Suppressor macrophage (primary cell): ENCODE data around the gene ARL15.

Source experiments
- DNase-seq, 4 experiments: peaks; one replicate each; pipeline ENCODE4 v3.0.0-alpha.2; 2020 to 2022

The ARL15 gene

DNA sequence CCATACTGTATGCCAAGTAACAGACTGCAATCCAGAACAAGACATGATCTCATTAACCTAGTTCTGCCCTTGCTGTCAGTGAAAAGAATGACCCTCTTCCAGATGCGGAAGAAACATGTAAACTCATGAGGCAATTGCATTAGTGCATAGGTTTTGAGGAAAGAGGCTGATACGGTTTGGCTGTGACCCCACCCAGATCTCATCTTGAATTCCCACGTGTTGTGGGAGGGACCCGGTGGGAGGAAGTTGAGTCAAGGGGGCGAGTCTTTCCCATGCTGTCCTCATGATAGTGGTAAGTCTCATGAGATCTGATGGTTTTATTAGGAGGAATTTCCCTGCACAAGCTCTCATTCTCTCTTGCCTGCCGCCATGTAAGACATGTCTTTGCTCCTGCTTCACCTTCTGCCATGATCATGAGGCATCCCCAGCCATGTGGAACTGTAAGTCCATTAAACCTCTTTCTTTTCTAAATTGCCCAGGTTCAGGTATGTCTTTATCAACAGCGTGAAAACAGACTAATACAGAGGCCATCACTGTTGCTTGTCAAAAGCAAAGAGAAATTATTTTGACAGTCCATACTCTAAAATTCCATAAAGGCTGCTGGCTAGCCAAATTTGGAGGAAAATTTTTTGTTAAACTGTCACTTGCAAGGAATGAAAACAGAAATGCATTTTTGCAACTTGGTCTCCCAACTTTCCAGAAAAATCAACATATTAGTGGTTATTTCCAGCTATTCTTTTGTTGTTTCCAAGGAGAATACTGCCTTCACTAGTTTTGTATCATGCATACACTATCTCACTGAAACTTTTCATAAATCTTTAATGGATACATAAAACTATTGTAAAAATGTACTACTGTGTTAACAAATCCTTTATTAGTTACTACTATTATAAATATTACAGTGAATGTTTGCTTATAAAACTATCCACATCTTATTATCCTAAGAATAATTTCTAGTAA is 3.2 kb upstream of the ARL15 start:
- DNase-seq, result peak; percentile 55 to 79 (median 72)

DNA sequence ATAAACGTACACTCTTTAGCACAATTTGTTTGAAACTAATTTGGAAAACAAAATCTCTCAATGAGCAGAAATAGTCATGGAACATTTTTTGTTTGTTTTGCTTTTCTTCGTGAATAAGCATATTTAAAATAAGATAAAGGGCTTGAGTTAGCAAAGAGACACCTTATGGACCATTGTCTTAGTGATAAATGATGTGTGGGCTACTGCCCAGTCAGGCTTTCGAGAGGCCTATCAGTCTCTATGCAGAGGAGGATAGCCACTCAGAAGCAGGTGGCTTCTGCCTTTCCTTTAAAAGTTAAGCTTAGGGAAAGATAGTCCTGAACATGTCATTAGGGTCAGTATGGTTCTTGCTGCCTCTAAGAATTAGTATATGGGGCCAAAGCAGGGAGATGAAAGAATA is 2.1 kb upstream of the ARL15 start:
- DNase-seq, result no peak

DNA sequence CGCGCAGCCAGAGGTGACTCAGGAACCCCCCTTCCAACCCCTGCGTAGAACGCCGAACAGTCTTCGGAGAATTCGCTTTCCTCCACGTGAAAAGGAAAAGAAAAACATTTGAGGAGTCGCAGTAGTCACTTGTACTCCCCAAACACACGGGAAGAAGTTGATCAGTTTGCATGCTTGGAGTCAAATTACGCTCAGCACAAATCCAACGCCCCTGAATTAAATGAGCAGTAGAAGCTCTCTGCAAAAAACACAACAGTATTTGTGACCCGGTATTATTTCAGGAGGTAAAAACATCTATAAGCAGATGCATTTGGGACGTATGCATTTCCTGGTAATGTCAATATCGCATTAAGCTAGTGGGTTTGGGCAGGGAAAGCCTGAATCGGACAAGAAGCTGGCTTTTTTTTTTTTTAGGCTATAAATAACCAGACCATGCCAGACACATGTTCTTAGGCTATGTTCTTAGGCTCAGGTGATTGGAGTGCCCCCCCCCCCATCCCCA is 854 bp upstream of the ARL15 start:
- peak in 3 of 4 experiments; percentile 18 to 33 (median 21) for DNase-seq

DNA sequence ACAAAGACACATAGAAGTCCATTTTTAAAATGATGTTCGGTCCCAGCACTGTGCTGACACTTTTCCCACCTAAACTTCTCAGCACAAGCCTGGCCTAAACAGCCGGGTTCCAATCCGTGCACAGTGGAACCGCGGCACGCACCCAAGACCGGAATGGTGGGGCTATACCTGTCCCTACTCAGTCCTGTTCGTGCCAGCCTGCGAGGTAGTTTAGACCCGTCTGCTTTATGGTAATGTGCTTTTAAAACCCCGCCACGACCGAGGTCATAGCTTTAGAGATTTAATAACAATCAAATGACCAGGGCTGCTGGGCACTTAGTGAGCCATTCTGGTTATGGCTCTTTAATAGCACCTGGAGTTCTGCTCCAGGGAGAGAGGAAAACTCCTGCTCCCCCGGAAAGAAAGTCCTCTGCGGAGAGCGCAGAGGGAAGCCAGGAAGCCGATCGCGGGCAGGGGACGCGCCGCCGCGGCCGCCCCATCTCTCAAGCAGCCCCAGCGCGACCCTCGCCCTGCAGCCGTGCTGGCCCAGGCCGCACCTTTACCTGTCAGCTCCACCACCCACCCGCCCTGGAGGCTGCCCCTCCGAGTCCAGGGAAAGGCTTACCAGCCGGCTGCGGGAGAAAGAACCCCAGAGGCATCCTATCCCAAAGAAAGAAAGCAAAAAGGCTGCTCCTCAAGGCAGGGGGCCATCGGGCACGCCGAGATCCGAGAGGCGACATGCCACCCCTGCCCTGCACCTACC is 511 bp downstream of the ARL15 start:
- DNase-seq, result peak in 3 of 4 experiments; percentile 19 to 57 (median 40)

DNA sequence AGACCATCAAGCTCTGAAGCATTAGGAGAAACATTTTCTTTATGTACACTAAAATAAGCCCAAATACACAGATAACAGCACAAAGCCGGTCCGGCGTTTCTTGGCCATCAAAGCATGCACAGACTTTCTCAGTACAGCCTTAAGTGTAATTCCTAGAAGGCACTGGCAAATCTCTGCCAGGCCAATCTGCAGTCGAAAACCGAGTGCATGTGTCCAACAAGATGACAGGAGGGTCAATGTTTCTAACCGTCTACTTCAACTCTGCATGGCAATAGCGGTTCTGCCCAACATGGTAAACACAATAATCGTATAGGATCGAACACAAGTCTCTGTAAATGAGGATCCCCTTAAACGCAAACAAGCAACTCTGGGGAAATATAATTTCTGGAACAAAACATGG is 1.1 kb downstream of the ARL15 start:
- no peak for DNase-seq

DNA sequence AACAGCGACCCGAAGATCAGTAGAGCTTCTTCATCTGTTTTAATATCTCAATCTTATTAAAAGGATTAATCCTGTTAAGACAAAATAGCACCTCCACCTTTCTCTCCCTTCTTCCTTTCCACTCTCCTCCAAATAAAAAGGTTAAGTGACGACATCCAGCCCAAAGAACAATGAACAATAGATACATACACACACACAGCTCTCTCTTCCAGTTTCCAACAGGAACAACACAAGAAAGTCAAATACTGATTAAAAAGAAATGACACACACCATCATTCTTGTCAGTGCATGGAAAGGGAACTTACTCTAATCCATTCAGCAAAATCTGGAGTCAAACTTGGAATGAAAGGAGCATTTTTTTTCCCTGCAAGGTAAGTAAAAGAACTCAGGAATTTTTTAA is 2.8 kb downstream of the ARL15 start:
- DNase-seq, result peak in 2 of 4 experiments; percentile 28 to 35

DNA sequence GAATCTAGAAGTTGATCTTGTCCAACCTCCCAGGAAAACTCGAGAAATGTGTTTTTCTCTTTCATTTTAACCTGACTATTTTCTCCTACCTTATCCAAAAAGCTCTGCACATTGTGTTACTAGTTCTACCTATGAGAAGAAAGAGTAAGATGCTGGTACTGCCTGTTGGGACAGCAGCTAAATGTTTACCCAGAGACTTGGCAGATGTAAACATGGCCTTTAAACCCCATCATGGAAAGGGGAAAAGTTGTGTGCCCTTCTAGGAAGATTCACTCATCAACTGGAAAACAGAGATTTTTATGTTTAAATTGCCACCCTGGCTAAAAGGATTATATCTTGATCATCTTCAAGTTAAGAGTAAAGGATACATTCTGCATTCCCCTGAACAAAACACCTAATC is 3.5 kb downstream of the ARL15 start:
- no peak for DNase-seq

DNA sequence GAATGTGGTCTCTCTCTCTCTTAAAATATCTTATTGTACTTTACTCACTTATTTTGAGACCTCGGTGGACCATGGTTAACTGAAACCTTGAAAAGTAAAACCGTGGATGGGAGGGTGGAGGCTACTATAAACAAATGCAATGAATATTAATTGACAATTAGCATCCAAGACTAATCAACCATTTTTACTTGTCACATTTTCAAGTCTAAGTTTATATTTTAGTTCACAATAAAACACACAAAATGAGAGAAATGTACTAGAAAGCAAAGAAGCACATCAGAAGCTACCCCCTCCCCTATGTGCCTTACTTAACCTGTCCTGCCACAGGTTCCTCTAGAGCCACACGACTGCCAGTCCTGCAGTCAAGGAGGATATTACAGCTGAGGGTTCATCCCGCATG is 4.6 kb downstream of the ARL15 start:
- DNase-seq, result no peak

DNA sequence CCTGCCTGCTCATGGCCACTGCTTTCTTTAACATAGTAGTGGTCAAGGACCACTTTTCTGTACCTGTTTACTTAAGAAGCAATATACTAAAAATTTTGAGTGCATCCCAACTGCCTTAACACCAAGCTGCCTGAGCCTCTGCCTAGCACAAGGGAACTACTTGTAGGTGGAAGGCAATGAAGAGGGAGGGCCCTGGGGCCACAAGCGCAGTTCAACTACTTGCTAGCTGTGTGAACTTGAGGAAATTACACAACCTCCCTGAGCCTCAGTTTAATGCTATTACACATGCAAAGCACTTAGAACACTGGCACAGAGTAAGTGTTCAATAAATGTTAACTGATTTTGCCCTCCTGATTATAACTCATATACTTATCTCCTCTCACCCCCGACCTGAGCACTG is 6.3 kb downstream of the ARL15 start:
- peak; percentile 50 to 79 (median 73) for DNase-seq

DNA sequence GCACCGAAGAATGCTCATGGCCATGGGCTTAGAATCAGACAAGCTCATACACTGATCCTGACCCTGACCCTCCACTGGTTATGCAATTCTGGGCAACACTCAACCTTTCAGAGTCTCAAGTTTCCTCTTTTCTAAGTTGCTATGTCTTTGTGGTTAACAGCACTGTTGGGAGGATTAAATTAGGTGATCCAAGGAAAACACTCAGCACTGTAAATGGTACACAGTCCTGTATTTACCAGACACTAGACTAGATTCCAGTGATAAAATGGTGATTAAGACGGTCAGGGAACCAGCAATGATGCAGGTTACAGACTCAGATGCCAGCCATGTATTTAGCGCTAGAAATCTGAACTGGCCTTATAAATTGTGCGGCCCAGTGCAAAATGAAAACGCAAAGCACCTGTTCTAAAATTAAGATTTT is 8.1 kb downstream of the ARL15 start:
- DNase-seq, result peak; percentile 64 to 90 (median 82)

DNA sequence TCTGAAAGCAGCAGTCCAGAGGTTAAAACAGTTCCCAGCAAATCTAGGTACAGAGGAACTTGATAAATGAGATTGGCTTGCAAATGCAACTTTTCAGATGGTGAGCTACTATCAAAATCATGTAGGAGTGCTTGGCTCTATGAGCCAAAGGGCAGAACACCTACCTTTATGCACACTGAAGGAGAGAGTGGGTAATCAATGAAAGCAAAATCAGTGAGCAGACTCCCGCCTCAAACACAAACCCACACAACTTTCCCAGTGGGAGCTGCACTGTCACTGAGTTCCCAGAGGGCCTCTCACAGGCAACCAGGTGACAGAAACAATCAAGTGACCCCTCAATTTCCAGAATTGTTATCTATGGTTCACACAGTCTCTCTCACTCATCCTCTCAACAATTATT is 8.5 kb downstream of the ARL15 start:
- DNase-seq, result peak in 1 of 4 experiments; percentile 51

DNA sequence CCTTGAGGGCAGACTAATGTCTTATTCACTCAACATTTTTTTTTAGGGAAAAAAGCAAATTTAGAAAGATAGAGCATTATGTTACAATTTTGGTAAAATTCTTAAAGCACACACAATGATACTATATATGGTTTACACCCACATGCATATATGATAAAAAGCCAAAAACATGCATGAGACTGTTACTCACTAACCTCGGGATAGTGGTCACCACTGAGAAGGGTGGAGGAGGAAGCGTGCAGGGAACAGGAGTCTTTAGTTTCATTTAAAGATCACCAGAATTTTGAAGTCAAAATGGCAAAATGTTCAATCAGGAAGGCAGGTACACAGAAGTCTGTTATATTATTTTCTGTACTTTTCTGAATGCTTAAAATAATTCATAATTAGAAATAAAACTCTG is 9.2 kb downstream of the ARL15 start:
- peak; percentile 56 to 87 (median 78) for DNase-seq

DNA sequence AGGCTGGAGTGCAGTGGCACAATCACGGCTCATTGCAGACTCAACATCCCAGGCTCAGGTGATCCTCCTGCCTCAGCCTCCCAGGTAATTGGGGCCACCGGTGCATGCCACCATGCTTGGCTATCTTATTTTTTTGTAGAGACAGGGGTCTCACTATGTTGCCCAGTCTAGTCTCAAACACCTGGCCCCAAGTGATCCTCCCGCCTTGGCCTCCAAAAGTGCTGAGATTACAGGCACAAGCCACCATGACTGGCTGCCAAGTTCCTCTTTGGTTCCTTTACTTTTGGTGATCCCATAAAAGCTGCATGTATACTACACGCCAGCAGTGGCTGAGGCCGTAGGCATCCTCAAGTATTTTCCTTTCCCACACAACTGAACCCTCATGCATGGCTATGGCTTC is 11.4 kb downstream of the ARL15 start:
- DNase-seq, result no peak

DNA sequence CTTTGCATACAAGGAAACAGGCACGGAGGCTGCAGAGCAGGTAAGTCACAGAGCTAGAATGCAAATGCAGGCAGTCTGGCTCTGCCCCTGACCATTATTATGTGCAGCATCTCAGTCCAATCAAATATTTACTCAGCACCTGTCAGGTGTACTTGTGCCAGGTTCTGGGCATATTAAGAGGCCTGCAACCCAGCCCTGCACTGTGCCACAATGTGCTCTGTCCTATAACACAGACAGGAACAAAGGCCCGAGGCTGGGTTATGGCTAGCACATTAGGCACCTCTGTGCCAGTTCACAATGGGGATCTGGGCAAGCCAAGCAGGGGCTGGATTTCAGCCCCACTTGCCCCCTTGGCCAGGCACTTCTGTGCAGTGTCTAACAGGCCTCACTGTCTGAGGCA is 14.0 kb downstream of the ARL15 start:
- peak in 1 of 4 experiments; percentile 21 for DNase-seq

DNA sequence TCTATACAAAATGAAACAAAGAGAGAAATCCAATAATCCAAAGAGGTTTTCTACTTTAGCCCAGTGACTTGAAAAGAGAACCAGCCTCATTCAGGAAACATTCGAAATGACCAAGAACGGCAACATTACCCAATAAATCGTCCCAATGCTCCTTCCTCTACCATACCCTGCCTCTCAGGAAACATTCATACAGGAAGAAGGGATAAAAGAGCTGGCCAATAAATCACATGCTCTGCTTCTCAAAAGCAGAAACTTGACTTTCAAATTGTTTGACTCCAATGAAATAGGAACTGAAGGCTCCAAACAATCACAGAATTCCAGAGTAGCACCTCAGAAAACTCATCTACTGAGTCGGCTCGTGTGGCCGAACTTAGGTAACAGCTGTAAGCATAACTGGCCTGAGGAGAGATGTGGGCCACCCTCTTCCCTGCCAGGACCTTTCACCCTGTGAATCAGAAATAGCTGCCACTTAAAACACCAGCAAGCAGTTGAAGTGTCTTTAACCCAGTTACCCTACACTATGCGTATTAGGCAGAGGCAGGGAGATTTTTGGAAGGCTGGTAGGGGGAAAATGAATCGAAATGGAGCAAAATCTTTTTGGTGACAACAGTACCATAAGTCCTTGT is 14.6 kb downstream of the ARL15 start:
- peak; percentile 64 to 88 (median 78) for DNase-seq

DNA sequence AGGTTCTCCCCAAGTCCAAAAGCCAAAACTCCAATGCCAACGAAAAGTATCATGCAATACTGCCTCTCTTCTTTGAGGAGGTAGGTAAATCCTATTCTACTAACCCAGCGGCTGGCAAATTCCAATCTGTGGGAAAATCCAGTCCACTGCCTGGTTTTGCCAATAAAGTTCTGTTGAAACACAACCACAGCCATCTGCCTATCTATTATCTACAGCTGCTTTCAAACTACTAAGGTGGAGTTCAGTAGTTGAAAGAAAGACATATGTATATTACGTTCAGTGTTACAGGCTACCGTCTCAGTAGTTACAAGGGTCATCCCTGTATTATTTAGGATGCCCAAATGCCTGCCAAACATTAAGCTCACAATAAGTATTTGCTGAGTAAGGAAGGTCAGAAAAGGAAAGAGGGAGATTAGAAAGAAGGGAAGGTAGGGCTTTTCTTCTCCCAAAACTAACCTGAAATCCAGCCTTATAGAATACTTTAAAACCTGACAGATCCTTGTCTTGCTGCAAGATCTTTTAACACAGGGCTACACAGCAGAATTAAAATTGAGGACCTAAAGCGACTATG is 16.2 kb downstream of the ARL15 start:
- no peak for DNase-seq

DNA sequence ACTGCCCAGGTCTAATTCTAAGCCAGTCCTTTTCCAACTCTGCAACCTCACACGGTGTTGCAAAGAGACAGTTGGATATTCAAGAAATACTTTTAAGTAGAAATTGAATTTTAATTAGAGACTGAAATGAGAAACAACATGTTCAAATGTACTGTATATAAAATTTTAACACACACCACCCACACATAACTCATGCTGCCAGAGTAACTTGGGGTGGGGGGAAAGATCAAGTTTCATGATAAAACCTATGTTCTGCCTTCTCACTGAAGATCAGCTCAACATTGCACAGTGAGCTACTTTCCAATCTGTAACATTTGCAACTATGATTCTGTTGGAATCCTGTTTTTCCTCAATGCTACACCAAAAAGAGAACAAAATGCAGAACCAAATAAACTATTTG is 17.5 kb downstream of the ARL15 start:
- DNase-seq, result no peak

DNA sequence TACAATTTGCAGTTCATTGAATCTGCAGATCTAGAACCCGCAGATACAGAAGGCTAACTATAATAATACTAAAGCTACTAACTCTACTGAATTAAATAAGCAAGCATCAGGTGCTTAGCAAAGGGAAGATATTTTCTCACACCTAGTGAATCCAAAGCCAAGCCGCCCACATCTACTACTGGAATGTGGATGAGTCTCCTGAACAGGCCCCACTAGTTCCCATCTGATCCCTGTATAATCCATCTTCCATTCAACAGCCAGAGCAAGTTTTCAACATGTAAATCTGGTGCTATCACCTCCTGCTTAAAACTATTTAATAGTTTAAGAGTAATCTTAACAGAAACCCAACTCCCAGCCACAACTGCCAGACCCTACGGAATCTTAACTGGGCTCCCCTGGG is 18.9 kb downstream of the ARL15 start:
- no peak for DNase-seq

DNA sequence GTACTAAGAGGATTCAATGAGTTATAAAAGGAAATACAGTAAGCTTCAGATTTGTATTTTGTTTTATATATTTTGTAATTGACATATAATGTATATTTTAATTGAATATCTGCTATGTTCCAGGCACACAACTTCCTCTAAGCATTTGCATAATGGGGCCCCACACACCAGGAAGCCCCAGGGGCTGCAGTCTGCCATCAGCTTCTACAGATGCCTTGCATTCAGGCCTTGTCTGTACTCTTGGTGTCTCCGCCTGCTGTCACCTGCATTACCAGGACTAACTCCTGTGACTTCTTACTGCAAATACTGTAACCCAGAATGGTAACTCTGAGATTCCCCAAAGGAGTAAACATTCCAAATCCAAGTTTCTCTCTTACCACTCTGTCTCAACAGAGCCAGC is 20.6 kb downstream of the ARL15 start:
- no peak for DNase-seq

DNA sequence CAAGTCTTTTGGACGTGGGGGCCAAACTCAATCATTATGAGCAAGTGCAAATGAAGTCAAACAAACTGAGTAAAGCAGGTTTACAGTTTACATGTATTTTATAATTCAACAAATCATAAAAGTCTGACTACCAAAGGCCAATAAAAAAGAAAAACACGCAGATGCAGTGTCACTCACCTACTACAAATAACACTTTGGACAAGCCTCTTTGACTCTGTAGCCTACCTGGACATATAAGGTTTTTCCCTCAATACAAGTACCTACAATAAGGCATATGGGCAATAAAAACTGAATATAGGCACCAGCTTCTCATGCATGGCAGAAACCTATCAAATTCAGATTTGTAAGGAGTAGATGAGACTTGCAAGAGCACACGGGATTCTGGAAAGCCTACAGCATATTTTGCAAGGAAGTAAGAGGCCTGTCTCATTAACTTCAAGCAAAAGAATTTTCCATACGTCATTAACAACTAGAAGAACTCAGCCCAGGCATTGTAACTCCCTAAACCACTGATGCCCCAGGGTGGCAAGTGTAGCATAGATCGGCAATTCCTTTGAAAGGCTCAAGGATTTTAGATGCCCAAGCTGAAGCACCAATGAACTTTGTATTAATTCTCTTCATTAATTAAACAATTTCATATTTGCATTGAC is 21.7 kb downstream of the ARL15 start:
- no peak for DNase-seq

DNA sequence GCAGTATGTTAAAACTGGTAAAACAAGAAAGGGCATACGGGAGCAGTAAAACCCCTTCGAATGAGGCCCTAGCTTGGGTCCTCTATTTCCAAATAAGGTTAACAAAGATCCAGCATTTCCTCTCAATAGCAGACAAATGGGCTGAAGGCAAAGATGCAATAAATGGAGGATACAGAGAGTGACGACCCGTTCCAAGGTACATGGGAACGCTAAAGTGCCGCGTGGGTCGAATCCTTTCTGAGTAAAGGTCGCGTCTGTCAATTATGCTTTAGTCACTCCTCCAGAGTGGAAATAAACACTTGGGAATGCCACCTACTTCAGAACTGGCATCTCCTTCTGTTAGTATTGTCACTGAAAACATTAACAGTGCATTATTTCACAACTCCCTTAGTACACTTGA is 24.7 kb downstream of the ARL15 start:
- no peak for DNase-seq

DNA sequence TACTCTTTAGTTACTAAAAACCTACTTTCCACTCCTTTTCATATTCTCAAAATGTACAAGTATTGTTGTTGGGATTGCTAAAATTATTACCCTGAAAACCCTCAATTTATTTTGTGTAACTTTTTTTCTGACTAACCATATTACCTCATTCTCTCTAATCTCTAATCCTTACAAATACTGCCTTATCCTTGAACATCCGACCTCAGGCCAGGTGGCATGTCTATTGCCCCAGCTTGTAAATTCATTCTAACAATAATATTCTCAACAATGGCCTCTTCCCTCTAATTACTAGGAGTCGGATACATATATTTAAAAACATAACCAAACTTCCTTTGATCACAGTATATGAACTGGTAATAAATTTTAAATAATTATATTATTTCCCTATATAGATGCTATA is 25.8 kb downstream of the ARL15 start:
- no peak for DNase-seq
